ENCODE measurements around the gene PCNP.

GRCh38 chr3:101631098-101631796 is 57.3 kb downstream of the PCNP start:
- TF ChIP-seq POLR2A (IDR thresholded peaks at IDR 0.05; ENCODE audit: low read depth, low read length), result no peak
- no peak for TF ChIP-seq EZH2 (IDR thresholded peaks at IDR 0.05; ENCODE audit: borderline replicate concordance, low read depth, low read length, severe bottlenecking)
- TF ChIP-seq, protein P1, sequence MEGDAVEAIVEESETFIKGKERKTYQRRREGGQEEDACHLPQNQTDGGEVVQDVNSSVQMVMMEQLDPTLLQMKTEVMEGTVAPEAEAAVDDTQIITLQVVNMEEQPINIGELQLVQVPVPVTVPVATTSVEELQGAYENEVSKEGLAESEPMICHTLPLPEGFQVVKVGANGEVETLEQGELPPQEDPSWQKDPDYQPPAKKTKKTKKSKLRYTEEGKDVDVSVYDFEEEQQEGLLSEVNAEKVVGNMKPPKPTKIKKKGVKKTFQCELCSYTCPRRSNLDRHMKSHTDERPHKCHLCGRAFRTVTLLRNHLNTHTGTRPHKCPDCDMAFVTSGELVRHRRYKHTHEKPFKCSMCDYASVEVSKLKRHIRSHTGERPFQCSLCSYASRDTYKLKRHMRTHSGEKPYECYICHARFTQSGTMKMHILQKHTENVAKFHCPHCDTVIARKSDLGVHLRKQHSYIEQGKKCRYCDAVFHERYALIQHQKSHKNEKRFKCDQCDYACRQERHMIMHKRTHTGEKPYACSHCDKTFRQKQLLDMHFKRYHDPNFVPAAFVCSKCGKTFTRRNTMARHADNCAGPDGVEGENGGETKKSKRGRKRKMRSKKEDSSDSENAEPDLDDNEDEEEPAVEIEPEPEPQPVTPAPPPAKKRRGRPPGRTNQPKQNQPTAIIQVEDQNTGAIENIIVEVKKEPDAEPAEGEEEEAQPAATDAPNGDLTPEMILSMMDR (IDR thresholded peaks at IDR 0.05; ENCODE audit: extremely low read depth in 1 of 2, insufficient read depth in 1 of 2, low read depth in 1 of 2, low read length in 2 of 2), result no peak
